HepG2 (cell line): ENCODE results near the gene EGF. TPM values are rescaled to one million over a fixed set of nuclear protein-coding genes. Genes with fewer than 3 reads are reported as not detected.

ENCODE experiments used
- ATAC-seq: fragments of 200-7000 bp; cut with Tn5 transposase; 3 replicates; pipeline ENCODE4 v1.9.1; 2020; ENCODE audit warnings: mild to moderate bottlenecking, moderate library complexity
- BruUV-seq: library from RNA; stranded (reverse); fragments of 400-500 nt; replicated peaks from 2 replicates; lab custom pipeline; 2021; lab: Mats Ljungman, UMichigan
- CTCF ChIA-PET: fragments of 300-600 bp; formaldehyde crosslinking; extraction: SDS; loops from one replicate; lab custom pipeline; 2021; ENCODE audit warnings: low total read pairs, inconsistent platforms, low intra/inter-chr PET ratio; lab: Yijun Ruan, JAX
- POLR2A ChIA-PET: fragments of 350-600 bp; sonication (Branson Sonifier 250); formaldehyde crosslinking; loops from one replicate; lab custom pipeline; 2020; ENCODE audit warnings: antibody characterized with exemption, inconsistent platforms; lab: Yijun Ruan, JAX
- DNase-seq: peaks from one replicate; pipeline ENCODE4 v3.0.0-alpha.2; 2015; ENCODE audit warnings: low spot score
- FAIRE-seq: peaks from 3 replicates; lab custom pipeline; 2011; peaks lifted over from hg19 to GRCh38; lab: Jason Lieb, UNC
- H2AFZ ChIP-seq: one replicate; pipeline ENCODE4 v1.6.1; 2011; ENCODE audit warnings: low read length, inconsistent platforms
- H3K27ac ChIP-seq: fragments of 300-600 bp; 3 replicates; pipeline ENCODE4 v1.8.0; 2011; ENCODE audit warnings: mixed run types, mild to moderate bottlenecking, mixed read lengths, low read length, inconsistent platforms; ENCODE audit not compliant: insufficient read depth; ENCODE audit errors: extremely low read length
- H3K27me3 ChIP-seq, 2 experiments: fragments of 200-600 bp in 1 of 2; 2 replicates in 1 of 2; 3 replicates in 1 of 2; pipeline versions ENCODE4 v1.6.0 to v1.8.0; 2011; ENCODE audit warnings: low read length in 2 of 2, mild to moderate bottlenecking in 2 of 2, moderate library complexity in 2 of 2, inconsistent platforms in 1 of 2; ENCODE audit not compliant: insufficient read depth in 2 of 2, control insufficient read depth in 1 of 2
- H3K36me3 ChIP-seq, 2 experiments: fragments of 200-600 bp in 1 of 2; replicated peaks in 1 of 2; 2 replicates in 1 of 2; 3 replicates in 1 of 2; pipeline versions ENCODE4 v1.5.1 to v1.8.0; 2011; ENCODE audit warnings: low read length in 2 of 2, inconsistent platforms in 1 of 2; ENCODE audit not compliant: insufficient read depth in 2 of 2, control insufficient read depth in 1 of 2
- H3K4me1 ChIP-seq: 2 replicates; pipeline ENCODE4 v1.5.1; 2012; ENCODE audit warnings: low read length, inconsistent platforms; ENCODE audit not compliant: insufficient read depth
- H3K4me2 ChIP-seq: 2 replicates; pipeline ENCODE4 v1.6.0; 2011; ENCODE audit warnings: low read depth, low read length, inconsistent platforms
- H3K4me3 ChIP-seq, 3 experiments: fragments of 200-600 bp in 1 of 3; sonication (generic), shearing (Covaris generic) in 1 of 3; replicated peaks in 1 of 3; 2 replicates each; pipeline ENCODE4 v1.5.1; 2011 to 2016; ENCODE audit warnings: low read length in 3 of 3, inconsistent platforms in 2 of 3, low read depth in 2 of 3, mild to moderate bottlenecking in 2 of 3, control low read depth in 1 of 3, mixed read lengths in 1 of 3; ENCODE audit not compliant: insufficient read depth in 1 of 3
- H3K79me2 ChIP-seq: one replicate; pipeline ENCODE4 v1.6.1; 2011; ENCODE audit warnings: low read length, inconsistent platforms; ENCODE audit not compliant: insufficient read depth
- H3K9ac ChIP-seq: 2 replicates; pipeline ENCODE4 v1.6.0; 2011; ENCODE audit warnings: mild to moderate bottlenecking, low read depth, low read length, inconsistent platforms; ENCODE audit not compliant: insufficient read depth
- H3K9me3 ChIP-seq: 2 replicates; pipeline ENCODE4 v1.5.1; 2012; ENCODE audit warnings: mild to moderate bottlenecking, low read length
- H4K20me1 ChIP-seq: 2 replicates; pipeline ENCODE4 v1.6.0; 2011; ENCODE audit warnings: inconsistent platforms, mild to moderate bottlenecking, low read length, moderate library complexity; ENCODE audit not compliant: insufficient read depth
- GATAD1 ChIP-seq: IDR thresholded peaks from 2 replicates; pipeline ENCODE4 v1.6.1; 2016; ENCODE audit warnings: missing genetic modification reagents, missing compliant biosample characterization
- MLX ChIP-seq: IDR thresholded peaks from 2 replicates; pipeline ENCODE4 v1.6.1; 2016
- POLR2AphosphoS2 ChIP-seq: IDR thresholded peaks from 2 replicates; pipeline ENCODE4 v1.6.1; 2011; ENCODE audit warnings: low read depth, low read length, improper control_type of control experiment
- SMC3 ChIP-seq: IDR thresholded peaks from 2 replicates; pipeline ENCODE4 v1.6.1; 2011; ENCODE audit warnings: low read length, improper control_type of control experiment
- TAF15 ChIP-seq: fragments of 200-400 bp; formaldehyde crosslinking; IDR thresholded peaks from one replicate; pipeline ENCODE4 v1.6.1; 2018; ENCODE audit warnings: mild to moderate bottlenecking, low read depth, low read length; ENCODE audit not compliant: poor library complexity, severe bottlenecking
- TBP ChIP-seq: sonication (generic); formaldehyde crosslinking; IDR thresholded peaks from 2 replicates; pipeline ENCODE4 v1.5.0; 2020; ENCODE audit warnings: missing genetic modification reagents
- TIGD3 ChIP-seq: sonication (generic); formaldehyde crosslinking; IDR thresholded peaks from 2 replicates; pipeline ENCODE4 v1.5.1; 2020; ENCODE audit warnings: mild to moderate bottlenecking, missing genetic modification reagents, borderline replicate concordance
- ZNF891 ChIP-seq: sonication (generic); formaldehyde crosslinking; IDR thresholded peaks from 2 replicates; pipeline ENCODE4 v1.5.0; 2020; ENCODE audit warnings: mild to moderate bottlenecking, missing genetic modification reagents
- WGBS: methylation state at CpG from one replicate; pipeline ENCODE4 v1.1.6; 2017; ENCODE audit warnings: low lambda C conversion rate; 5-methylcytosine and 5-hydroxymethylcytosine counted together
- in situ Hi-C: cut with HindIII; loops from 2 replicates; pipeline ENCODE4 v1.10.0; 2017; ENCODE audit warnings: low pct_unique_long_range_greater_than_20kb; ENCODE audit not compliant: extremely low pct_ligation_motif_present
- intact Hi-C: fragments of 100-400 bp; cut with micrococcal nuclease; formaldehyde crosslinking; loops from one replicate; pipeline ENCODE4 v1.10.0; 2022; ENCODE audit not compliant: unreplicated experiment
- polyA plus RNA-seq, 8 experiments: library from polyadenylated mRNA; depleted of rRNA in 3 of 8; stranded (reverse) in 7 of 8; unstranded in 1 of 8; fragments of >200 nt; fragmentation: Illumina TruSeq in 4 of 8; extraction: Trizol in 4 of 8; gene quantifications; 2 replicates each; pipeline versions ENCODE4 v1.2.1 to v1.2.3, GENCODE V29; 2011 to 2016; ENCODE audit warnings: low read depth in 4 of 8, missing spikeins in 1 of 8, mixed read lengths in 1 of 8; ENCODE audit not compliant: insufficient read depth in 1 of 8
- total RNA-seq, 5 experiments: library from RNA; depleted of rRNA; stranded (reverse); fragments of >200 nt; fragmentation: Illumina TruSeq; extraction: Trizol; gene quantifications; 2 replicates each; pipeline ENCODE4 v1.2.3, GENCODE V29; 2016; ENCODE audit warnings: low read depth in 1 of 5

Gene EGF
- total and polyA plus RNA-seq, 2 of the 13 experiments (the other 11 are each of a cell fraction or from before 2014, with no cell fraction given) = 0.07 to 0.08 TPM

- POLR2A ChIA-PET = no interaction called here
- CTCF ChIA-PET = interaction anchor here (3.9 kb wide), 1 partner anchor 557 kb away, joined by 16 read pairs; no protein-coding TSS in a partner anchor
- FAIRE-seq = no peak
Observed at GRCh38 chr4:109978704-109979454, 66.2 kb downstream of the EGF start.

More at GRCh38 chr4:109978704-109979454, 66.2 kb downstream of the EGF start:
- intact Hi-C loops = loop anchor here (1.0 to 10.0 kb wide), 4 partner anchors 152 to 557 kb away; partner anchors contain the start of genes CASP6 and RRH
- Histone ChIP-seq H3K27me3 (no peaks in the 10 kb centered on the region), H3K4me3 (no peak overlapping the region), H3K4me1 (peaks cover 8% of the 10 kb centered on the region), H2AFZ (no peak overlapping the region), H3K79me2 (no peaks in the 10 kb centered on the region), H3K4me2 (no peak overlapping the region), H3K9ac (no peak overlapping the region), H3K36me3 (no peaks in the 10 kb centered on the region), H4K20me1 (no peaks in the 10 kb centered on the region), H3K9me3 (no peaks in the 10 kb centered on the region), H3K27ac (no peak overlapping the region)
- no peak; the same call in 2 of the 3 replicates for ATAC-seq
- WGBS = 35% methylated on average over 5 of the region's 5 CpGs
- no peak for TF ChIP-seq MLX
- no peak for TF ChIP-seq TBP (CRISPR knock-in tag)
- TF ChIP-seq SMC3 = no peak
- no peak for TF ChIP-seq GATAD1 (CRISPR knock-in tag)
- no peak for TF ChIP-seq TIGD3 (CRISPR knock-in tag)
- TF ChIP-seq ZNF891 (CRISPR knock-in tag) = no peak
- no peak for TF ChIP-seq POLR2AphosphoS2
- TF ChIP-seq TAF15 = no peak
- in situ Hi-C loops = loop anchor here (10.0 kb wide), 1 partner anchor 554 kb away; no protein-coding TSS in a partner anchor
- no TSS peak for BruUV-seq
- no peak for DNase-seq
